Panc1 (cell line): ENCODE measurements around the gene KRTAP5-3. TPM values are rescaled to one million over a fixed set of nuclear protein-coding genes. Genes with fewer than 3 reads are reported as not detected.
A peak's percentile ranks its signal among the peaks of the same experiment; 100 is the strongest.

Experiments
- ATAC-seq: fragments of 200-7000 bp; cut with Tn5 transposase; 2 replicates; pipeline ENCODE4 v1.9.1; 2020; ENCODE audit warnings: mild to moderate bottlenecking, moderate library complexity
- BruUV-seq: library from RNA; stranded (reverse); fragments of 400-500 nt; replicated peaks from 2 replicates; lab custom pipeline; 2021; lab: Mats Ljungman, UMichigan
- CTCF ChIA-PET: fragments of 300-600 bp; sonication (Branson Sonifier 250); formaldehyde crosslinking; loops from one replicate; lab custom pipeline; 2022; ENCODE audit warnings: antibody characterized with exemption; lab: Charles Lee
- POLR2A ChIA-PET: fragments of 300-600 bp; sonication (Branson Sonifier 250); formaldehyde crosslinking; loops from one replicate; lab custom pipeline; 2022; ENCODE audit warnings: antibody characterized with exemption; lab: Charles Lee
- DNase-seq: peaks from one replicate; pipeline ENCODE4 v3.0.0-alpha.2; 2010; ENCODE audit warnings: low read depth, low spot score
- H3K27ac ChIP-seq: 2 replicates; pipeline ENCODE4 v1.5.1; 2011; ENCODE audit warnings: mild to moderate bottlenecking, low read length, inconsistent platforms
- H3K27me3 ChIP-seq: fragments of 200-500 bp; sonication (Bioruptor generic); 2 replicates; pipeline ENCODE4 v1.6.0; 2014; ENCODE audit warnings: low read length, inconsistent platforms; ENCODE audit not compliant: control insufficient read depth, insufficient read depth
- H3K36me3 ChIP-seq: fragments of 200-500 bp; sonication (Bioruptor generic); 2 replicates; pipeline ENCODE4 v1.5.1; 2014; ENCODE audit warnings: inconsistent platforms, mild to moderate bottlenecking, low read length, moderate library complexity; ENCODE audit not compliant: control insufficient read depth, insufficient read depth
- H3K4me1 ChIP-seq: 2 replicates; pipeline ENCODE4 v1.5.1; 2011; ENCODE audit warnings: inconsistent platforms, mild to moderate bottlenecking, low read length, moderate library complexity; ENCODE audit not compliant: control insufficient read depth, insufficient read depth
- H3K4me3 ChIP-seq, 2 experiments: 2 replicates each; pipeline ENCODE4 v1.5.1; 2011 to 2012; ENCODE audit warnings: low read depth in 2 of 2, low read length in 2 of 2, mild to moderate bottlenecking in 2 of 2, inconsistent platforms in 1 of 2, moderate library complexity in 1 of 2
- H3K9me3 ChIP-seq: fragments of 200-500 bp; sonication (Bioruptor generic); 2 replicates; pipeline ENCODE4 v1.5.1; 2014; ENCODE audit warnings: low read depth, mild to moderate bottlenecking, inconsistent platforms, low read length, moderate library complexity; ENCODE audit not compliant: control insufficient read depth, insufficient read depth
- POLR2AphosphoS5 ChIP-seq: IDR thresholded peaks from 2 replicates; pipeline ENCODE4 v1.6.1; 2012; ENCODE audit warnings: mild to moderate bottlenecking, low read depth, low read length, moderate library complexity
- SIN3A ChIP-seq: IDR thresholded peaks from 2 replicates; pipeline ENCODE4 v1.6.1; 2012; ENCODE audit warnings: low read depth, mild to moderate bottlenecking, low read length, moderate library complexity, borderline replicate concordance; ENCODE audit not compliant: insufficient read depth
- TCF7L2 ChIP-seq: IDR thresholded peaks from 2 replicates; pipeline ENCODE4 v1.6.1; 2011; ENCODE audit warnings: mild to moderate bottlenecking, low read depth, low read length, inconsistent platforms
- in situ Hi-C: cut with HindIII; loops from 2 replicates; pipeline ENCODE4 v1.10.0; 2016; ENCODE audit warnings: low sequenced_read_pairs, low pct_unique_long_range_greater_than_20kb
- intact Hi-C: fragments of 100-400 bp; cut with micrococcal nuclease; formaldehyde crosslinking; loops from one replicate; pipeline ENCODE4 v1.10.0; 2022; ENCODE audit not compliant: unreplicated experiment
- total RNA-seq: library from RNA; stranded (reverse); gene quantifications from one replicate; pipeline ENCODE4 v1.2.1, GENCODE V29; 2021; ENCODE audit not compliant: unreplicated experiment
- TF ChIP-seq, protein P1 (sequence below): fragments of 450-650 bp; IDR thresholded peaks from 2 replicates; pipeline ENCODE4 v1.5.1; 2017; ENCODE audit warnings: mild to moderate bottlenecking
- TF ChIP-seq, protein P2 (sequence below), 2 experiments: IDR thresholded peaks; 2 replicates each; pipeline ENCODE4 v1.6.1; 2011 to 2012; ENCODE audit warnings: low read depth in 2 of 2, control low read depth in 1 of 2, low read length in 1 of 2, mild to moderate bottlenecking in 1 of 2, moderate library complexity in 1 of 2; ENCODE audit not compliant: insufficient read depth in 1 of 2

Gene KRTAP5-3
- total RNA-seq, 1 experiment from 2014 or later = not detected

DNA sequence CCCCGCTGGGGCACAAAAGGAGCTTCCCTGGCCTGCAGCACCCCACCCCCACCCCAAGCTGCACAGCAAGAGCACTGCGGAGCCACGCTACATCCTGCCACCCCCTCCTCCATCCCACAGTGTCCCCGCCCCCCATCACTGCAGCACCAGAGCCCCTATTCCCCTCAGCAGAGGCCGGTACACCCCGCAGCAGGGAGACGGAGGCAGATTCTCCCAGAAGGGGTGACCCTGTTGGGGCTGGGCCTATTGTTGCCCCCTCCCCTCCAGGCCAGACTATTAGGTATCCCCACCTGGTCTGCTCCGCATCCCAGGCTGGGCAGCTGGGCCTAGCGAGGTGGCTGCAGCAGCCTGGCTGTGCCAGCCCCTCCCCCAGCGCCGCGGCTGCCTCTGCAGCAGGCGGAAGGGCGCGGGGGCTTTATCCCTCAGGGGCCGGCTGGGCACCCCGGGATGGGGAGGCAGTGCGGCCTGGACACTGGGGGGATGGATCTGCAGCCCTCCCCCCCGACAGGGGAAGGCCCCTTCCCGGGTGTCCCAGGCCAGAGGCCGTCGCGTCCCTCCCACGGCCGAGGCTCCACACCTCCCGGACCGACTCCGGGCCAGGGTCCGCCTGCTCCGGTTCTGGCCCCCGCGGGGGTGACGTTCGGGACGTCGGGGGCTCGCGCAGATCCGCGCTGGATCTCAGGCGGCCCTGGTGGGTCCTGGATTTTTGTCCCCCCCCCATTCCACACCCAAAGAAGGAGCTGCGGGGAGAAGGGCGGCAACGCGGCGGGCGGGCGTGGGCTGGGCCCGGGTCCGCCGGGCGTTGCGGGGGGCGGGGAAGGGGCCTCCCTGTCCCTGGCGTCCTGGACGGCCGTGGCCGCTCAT is 37.1 kb downstream of the KRTAP5-3 start:
- POLR2A ChIA-PET = no interaction called here
- Histone ChIP-seq H3K27ac (no peak overlapping the region), H3K4me1 (peaks cover 21% of the 10 kb centered on the region), H3K36me3 (no peaks in the 10 kb centered on the region), H3K27me3 (no peaks in the 10 kb centered on the region; the same call in 1 of the 2 replicates), H3K9me3 (no peaks in the 10 kb centered on the region), H3K4me3 (peak overlapping the region; percentile 40 to 56)
- intact Hi-C loops (no loop called here), in situ Hi-C loops (no loop called here)
- no peak for TF ChIP-seq SIN3A
- TF ChIP-seq TCF7L2 = no peak
- no peak for TF ChIP-seq POLR2AphosphoS5
- TF ChIP-seq, protein P1, sequence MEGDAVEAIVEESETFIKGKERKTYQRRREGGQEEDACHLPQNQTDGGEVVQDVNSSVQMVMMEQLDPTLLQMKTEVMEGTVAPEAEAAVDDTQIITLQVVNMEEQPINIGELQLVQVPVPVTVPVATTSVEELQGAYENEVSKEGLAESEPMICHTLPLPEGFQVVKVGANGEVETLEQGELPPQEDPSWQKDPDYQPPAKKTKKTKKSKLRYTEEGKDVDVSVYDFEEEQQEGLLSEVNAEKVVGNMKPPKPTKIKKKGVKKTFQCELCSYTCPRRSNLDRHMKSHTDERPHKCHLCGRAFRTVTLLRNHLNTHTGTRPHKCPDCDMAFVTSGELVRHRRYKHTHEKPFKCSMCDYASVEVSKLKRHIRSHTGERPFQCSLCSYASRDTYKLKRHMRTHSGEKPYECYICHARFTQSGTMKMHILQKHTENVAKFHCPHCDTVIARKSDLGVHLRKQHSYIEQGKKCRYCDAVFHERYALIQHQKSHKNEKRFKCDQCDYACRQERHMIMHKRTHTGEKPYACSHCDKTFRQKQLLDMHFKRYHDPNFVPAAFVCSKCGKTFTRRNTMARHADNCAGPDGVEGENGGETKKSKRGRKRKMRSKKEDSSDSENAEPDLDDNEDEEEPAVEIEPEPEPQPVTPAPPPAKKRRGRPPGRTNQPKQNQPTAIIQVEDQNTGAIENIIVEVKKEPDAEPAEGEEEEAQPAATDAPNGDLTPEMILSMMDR = no peak
- CTCF ChIA-PET = no interaction called here
- no peak for ATAC-seq
- DNase-seq = no peak
- no TSS peak for BruUV-seq

DNA sequence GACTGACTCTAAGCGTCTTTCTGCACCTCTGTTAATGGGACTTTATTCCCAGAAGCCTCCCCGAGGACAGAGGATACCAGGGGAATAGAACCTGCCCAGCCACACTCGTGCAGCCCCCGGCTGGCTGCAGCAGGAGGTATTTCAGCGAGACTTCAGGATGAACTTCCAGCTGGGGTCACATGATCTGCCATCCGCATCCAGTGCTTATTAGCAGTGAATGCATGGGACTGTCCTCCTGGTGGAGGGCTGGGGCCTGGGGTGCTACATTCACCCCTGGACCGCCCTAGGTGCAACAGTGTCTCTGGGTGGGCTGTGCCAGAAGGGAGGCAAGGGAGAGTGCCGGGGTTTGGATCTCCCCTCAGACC is 37.8 kb downstream of the KRTAP5-3 start:
- POLR2A ChIA-PET = interaction anchor here (0.6 kb wide), 1 partner anchor 17 kb away, joined by 5 read pairs; no protein-coding TSS in a partner anchor
- intact Hi-C loops = no loop called here
- TF ChIP-seq, protein P2, sequence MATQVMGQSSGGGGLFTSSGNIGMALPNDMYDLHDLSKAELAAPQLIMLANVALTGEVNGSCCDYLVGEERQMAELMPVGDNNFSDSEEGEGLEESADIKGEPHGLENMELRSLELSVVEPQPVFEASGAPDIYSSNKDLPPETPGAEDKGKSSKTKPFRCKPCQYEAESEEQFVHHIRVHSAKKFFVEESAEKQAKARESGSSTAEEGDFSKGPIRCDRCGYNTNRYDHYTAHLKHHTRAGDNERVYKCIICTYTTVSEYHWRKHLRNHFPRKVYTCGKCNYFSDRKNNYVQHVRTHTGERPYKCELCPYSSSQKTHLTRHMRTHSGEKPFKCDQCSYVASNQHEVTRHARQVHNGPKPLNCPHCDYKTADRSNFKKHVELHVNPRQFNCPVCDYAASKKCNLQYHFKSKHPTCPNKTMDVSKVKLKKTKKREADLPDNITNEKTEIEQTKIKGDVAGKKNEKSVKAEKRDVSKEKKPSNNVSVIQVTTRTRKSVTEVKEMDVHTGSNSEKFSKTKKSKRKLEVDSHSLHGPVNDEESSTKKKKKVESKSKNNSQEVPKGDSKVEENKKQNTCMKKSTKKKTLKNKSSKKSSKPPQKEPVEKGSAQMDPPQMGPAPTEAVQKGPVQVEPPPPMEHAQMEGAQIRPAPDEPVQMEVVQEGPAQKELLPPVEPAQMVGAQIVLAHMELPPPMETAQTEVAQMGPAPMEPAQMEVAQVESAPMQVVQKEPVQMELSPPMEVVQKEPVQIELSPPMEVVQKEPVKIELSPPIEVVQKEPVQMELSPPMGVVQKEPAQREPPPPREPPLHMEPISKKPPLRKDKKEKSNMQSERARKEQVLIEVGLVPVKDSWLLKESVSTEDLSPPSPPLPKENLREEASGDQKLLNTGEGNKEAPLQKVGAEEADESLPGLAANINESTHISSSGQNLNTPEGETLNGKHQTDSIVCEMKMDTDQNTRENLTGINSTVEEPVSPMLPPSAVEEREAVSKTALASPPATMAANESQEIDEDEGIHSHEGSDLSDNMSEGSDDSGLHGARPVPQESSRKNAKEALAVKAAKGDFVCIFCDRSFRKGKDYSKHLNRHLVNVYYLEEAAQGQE (IDR thresholded peaks at IDR 0.05; ENCODE audit: insufficient read depth in 1 of 2, low read depth in 2 of 2, low read length in 1 of 2) = no peak
- TF ChIP-seq, protein P1 = no peak
- TF ChIP-seq SIN3A = no peak
- TF ChIP-seq TCF7L2 = no peak
- H3K27ac ChIP-seq = no peak overlapping the region
- H3K4me3 ChIP-seq = no peak overlapping the region
- DNase-seq = no peak
- in situ Hi-C loops = no loop called here
- BruUV-seq = TSS peak; percentile 76
- CTCF ChIA-PET = interaction anchor here (0.9 kb wide), 1 partner anchor 25 kb away, joined by 3 read pairs; no protein-coding TSS in a partner anchor
- no peaks in the 10 kb centered on the region; the same call in 1 of the 2 replicates for H3K27me3 ChIP-seq
- no peaks in the 10 kb centered on the region for H3K9me3 ChIP-seq
- no peaks in the 10 kb centered on the region for H3K36me3 ChIP-seq
- peaks cover 21% of the 10 kb centered on the region for H3K4me1 ChIP-seq
- ATAC-seq = no peak
